NOMO-1 treated with DMSO at 0.1 percent for 48 hours (cell line): ENCODE data around the gene IER5L.

Experiments used
- DNase-seq: peaks from one replicate; lab custom pipeline; 2025; ENCODE audit not compliant: unreplicated experiment; lab: John Stamatoyannopoulos, UW

IER5L gene

DNA sequence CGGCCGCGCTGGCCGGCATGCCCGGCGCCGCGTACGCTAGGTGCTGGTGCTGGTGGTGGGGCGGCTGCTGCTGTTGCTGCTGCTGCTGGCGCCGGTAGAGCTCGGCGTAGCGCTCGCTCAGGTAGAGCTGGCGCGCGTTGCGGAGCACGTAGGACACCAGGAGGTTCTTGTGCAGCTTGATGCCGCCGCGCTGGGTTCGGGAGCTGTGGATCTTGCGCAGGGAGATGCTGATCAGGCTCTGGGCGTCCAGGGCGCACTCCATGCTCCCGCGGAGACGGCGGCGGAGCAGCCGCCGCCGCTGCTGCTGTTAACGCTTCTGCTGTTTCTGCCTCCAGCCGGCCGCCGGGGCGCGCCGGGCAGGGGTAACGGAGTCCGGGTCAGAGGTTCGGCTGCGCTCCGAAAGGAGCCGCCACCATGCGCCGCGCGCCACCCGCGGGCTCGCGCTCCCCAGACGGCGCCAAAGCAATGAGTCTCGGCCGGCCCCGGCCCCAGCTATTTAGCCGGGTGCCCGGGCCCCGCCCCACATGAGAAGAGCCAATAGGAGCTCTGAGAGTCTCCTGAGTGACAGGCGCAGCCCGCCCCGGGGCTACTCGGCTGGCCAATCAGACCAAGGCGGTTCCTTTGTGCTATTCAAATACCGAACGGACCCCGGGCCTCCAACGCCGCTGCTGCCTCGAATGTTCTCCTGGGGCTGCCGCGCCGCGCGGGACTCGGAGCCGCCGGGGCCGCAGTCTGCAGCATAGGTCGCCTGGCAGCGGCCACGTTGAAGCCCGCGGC is at the start of gene IER5L:
IER5L (minus strand) TSS at position 471 of the 777 bp plus-strand sequence; CDS start at position 262, 209 bp downstream.
- peak; percentile 94 for DNase-seq

DNA sequence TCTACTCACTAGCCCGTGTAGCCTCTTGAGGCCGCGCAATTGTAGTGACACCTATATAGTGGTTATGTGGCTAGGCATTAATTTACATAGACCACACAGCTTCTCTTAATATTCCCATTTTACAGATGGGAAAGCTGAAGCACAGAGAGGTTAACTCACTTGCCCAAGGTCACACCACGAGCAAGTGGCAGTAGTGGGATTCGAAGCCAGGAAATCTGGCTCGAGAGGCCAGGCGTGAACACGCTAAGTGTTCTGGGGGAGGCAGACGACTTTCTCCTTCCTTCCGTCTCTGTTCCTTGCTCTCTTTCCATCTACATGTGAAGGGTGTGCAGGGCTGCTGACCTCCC is 49.8 kb upstream of the IER5L start:
- no peak for DNase-seq

DNA sequence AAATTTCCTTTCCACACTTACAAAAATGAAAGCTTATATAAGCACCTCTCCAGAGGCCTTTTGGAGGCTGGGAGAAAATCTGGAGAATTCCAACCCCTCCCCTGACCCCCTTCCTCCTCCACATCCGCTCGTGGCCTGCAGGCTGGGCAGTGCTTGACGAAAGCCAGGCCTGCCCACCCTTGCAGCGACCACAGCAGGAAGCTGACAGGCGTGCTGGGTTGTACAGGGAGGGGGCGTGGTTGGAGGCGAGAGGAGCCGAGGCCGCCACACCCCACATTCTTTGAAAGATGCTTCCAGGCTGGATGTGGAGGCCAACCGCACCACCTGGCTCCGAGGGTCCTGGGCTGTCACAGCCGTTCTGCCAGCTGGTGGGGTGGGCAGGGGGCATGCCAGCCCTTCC is 47.8 kb upstream of the IER5L start:
- DNase-seq, result no peak

DNA sequence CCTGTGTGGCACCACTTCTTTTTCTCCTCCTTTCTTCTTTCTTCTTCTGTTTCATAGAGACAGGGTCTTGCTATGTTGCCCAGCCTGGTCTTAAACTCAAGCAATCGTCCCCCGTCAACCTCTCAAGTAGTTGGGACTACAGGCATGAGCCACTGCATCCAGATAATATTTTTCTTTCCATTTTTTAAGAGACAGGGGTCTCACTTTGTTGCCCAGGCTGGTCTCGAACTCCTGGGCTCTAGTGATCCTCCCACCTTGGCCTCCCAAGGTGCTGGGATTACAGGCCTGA is 47.4 kb upstream of the IER5L start:
- no peak for DNase-seq

DNA sequence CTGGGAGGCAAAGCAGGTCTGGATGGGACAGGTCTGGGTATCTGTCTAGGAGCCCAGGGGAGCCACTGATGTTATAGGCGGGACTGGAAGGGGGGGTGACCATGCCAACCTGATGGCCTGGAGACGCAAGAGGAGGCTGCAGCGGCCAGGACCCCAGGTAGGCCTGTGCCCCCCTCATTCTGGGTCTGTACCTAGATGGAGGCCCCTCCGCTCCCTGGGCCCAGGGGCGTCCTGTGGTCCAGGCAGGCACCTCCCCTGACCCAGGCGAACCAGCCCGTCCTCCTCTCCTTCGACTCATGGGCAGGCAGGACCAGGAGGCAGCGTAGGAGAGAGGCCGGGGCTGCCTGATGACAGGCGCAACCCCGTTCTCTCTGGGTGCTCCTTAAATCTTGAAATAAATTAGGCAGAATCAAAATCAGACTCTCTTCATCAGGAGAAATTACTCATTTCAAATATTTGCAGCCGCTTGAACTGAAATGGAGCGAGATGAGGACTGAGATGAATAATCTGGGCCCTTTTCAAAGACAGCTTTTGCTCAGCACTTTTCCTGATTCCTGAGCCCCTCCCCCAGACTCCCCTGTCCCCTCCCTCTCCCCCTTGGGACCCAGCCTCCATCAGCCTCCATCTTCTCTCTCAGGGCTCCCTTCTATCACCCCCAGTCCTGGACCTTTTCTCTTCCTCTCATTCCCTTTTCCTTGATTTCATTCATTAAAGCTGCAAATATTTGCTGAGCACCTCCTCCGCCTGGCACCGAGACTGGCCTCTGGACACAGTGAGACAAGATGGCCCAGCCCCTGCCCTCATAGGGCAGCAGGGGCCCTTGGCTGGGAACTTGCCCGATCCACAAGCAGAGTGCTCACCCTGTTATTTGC is 46.8 kb upstream of the IER5L start:
- DNase-seq, result no peak

DNA sequence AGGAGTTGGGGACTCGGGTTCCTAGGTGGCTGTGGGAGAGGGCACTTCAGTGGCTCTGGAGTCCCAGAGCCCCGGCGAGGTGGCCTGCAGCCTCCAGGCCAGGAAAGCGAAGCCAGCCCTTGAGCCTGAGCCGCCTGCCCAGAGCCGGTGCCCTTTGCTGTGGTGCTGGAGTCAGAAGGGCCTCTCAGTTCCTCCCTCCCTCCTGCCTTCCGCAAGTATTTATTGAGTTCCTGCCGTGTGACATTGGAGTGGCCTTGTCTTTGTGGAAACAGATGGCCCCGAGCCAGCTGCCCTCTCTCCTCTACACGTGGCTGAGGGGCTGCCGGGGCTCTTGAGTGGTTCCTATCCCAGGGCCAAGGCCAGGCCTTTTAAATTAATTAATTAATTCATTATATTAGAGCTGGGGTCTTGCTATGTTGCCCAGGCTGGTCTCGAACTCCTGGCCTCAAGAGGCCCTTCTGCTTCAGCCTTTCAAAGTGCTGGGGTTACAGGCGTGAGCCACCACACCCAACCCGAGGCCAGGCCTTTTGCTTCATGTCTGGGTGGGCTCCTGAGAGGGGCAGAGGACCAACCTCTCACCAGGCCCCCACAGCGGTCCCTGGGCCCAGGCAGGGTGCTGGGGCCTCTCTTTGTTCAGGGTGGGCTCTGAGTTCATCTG is 45.6 kb upstream of the IER5L start:
- no peak for DNase-seq

DNA sequence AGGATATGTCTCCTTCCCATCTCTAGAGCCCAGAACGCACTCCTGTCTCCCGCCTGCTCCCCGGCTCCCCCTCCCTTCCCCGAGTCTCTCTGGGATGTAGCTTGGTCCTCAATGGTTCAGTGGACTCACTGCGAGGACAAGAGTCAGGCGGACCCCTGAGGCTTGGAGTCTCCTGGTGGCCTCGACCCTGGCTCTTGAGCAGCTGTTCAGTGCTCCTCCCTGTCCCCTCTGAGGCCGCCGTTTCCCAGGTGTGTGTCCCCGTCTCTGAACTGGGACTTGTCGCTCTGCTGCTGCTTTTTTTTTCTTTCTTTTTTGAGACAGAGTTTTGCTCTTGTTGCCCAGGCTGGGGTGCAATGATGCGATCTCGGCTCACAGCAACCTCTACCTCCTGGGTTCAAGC is 44.8 kb upstream of the IER5L start:
- no peak for DNase-seq

DNA sequence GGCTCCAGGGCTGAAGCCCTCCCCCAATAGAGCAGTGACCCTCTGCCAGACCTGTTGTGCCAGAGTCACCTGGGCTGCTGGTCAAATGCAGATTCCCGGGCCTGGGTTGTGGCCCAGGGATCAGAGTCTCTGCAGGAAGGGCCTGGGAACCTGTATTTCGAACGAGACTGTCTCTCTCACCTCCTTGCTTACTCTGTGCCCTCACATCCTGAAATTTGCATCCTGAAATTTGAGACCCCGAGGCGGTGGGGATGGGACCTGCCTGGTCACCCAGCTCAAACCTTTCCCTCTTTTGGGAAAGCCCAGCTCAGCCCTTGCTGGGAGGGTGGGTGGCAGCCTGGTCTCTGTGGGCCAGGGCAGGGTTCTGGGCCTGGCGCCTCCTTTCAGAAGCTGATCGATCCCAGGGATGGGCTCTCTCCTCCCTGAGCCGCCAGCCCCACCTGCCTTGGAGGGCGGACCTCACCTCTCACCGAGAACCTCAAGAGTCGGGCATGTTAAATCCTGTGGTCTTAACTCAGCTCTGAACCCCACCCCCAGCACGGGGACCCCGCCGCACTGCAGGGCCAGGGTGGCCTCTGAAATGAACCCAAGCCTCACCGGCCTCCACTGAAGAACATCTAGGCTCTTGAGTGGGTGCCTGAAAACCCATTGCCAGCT is 44.0 kb upstream of the IER5L start:
- DNase-seq, result no peak

DNA sequence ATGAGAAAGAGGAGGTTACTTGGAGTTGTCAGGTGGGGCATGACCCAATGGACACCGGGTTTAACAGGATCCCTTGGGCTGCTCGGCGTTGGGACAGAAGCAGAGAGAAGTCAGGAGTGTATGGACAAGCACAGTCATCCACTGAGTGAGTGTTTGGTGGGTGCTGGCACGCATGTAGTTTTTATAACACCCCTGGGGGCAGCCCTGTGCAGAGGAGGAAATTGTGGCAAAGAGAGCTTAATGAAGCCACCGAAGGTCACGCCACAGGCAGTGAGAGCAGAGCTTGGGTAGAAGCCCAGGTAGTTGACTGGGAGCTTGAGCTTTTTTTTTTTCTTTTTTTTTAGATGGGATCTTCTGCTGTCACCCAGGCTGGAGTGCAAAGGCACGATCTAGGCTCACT is 43.2 kb upstream of the IER5L start:
- no peak for DNase-seq

DNA sequence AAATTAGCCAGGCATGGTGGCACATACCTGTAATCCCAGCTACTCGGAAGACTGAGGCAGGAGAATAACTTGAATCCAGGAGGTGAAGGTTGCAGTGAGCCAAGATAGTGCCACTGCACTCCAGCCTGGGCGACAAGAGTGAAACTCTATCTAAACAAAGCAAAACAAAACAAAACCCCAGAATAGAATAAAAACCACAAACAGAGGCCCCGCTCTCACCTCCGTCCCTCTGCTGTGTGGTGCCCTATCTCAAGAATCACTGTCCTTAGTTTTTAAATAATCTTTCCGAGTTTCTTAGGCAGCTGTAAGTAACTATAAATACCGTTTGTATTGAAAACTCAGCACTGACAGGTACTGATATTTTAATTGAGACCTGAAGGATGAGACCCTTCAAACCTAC is 42.7 kb upstream of the IER5L start:
- DNase-seq, result no peak

DNA sequence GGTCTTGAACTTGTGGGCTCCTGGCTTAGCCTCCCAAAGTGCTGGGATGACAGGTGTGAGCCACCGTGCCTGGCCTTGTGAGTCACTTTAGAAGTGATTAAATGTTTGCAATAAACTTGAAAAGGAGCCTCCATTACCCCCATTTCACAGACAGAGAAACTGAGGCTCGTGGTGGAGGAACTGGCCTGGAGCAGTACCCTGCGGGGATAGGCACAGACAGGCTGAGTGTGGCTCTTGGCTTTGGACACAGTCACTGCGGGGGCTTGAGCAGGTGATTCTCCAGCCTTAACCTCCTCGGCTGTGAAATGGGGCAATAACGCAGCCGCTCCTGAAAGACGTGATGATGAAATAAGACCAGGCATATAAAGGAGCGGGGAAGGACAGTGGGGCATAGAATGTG is 40.9 kb upstream of the IER5L start:
- no peak for DNase-seq

DNA sequence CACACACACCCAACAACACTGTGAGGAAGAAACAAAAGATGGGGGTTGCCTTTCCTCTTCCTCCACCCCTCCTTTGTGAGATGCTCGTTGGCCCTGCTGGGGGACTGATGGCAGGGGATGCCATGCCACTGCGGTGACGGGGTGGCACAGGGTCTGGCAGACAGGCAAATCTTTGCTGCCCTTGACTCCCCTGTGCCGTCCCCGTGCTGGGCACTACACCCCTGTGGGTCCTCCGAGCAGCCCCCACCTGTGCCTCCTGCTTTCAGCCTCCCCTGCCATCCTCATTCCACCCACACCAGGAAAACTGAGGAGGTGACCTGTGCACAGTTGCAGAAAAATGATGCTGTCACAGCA is 40.2 kb upstream of the IER5L start:
- DNase-seq, result no peak

DNA sequence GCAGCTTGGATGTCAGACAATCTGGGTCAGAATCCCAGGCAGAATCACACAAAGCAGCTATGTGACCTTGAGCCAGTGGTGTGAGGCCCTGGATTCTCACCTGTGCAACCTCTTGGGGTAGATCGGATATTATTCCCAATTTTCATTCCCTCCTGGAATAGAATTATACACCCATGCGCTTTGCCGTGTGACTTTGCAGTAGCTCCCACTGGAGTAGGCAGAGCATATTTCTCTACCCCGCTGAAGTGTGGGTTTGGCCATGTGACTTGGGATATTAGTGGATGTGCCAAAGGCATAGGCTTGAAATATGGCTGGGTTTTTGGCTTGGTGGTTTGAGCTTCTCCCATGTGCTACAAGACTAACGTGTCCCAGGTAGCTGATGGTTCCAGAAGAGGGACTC is 35.5 kb upstream of the IER5L start:
- DNase-seq, result no peak

DNA sequence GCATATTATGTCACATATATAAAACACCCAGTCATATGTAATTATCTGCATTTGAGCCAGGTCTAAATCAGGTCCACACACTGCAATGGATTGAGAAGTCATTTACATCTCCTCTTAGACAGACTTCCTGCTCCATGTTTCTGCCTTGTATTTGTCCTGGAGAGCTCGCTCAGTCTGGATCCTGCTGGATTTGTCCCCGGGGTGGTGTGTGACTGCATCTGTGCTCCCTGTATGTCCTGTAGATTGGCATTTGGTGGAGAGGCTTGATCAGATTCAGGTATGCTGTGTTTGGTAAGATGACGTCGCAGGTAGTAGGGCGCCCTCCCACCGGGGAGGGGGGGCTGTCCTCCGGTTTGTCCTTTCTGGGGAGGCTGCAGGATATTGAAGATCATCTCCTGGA is 33.6 kb upstream of the IER5L start:
- no peak for DNase-seq

DNA sequence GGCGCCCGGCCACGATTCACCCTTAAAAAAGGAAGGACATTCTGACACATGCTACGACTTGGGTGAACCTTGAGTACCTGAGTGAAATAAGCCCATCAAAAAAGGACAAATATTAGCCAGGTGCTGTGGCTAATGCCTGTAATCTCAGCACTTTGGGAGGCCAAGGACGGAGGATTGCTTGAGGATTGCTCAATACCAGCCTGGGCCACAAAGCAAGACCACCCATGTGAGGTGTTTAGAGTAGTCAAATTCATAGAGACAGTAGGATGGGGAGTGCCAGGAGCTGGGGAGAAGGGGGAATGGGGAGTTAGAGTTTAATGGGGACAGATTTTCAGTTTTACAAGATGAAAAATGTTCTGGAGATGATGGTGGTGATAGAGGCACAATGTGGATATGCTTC is 32.1 kb upstream of the IER5L start:
- no peak for DNase-seq

DNA sequence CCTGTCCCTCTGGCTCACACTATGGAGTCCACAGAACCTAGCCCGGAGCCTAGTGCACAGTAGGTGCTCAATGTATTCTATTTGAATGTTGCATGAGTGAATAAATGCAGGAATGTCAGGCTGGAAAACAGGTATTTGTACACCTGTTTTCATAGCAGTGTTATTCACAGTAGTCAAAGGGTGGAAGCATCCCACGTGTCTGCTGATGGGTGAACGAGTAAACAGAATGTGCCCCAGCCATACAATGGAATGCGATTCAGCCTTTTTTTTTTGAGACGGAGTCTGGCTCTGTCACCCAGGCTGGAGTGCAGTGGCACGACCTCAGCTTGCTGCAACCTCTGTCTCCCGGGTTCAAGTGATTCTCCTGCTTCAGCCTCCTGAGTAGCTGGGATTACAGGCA is 31.5 kb upstream of the IER5L start:
- DNase-seq, result no peak

DNA sequence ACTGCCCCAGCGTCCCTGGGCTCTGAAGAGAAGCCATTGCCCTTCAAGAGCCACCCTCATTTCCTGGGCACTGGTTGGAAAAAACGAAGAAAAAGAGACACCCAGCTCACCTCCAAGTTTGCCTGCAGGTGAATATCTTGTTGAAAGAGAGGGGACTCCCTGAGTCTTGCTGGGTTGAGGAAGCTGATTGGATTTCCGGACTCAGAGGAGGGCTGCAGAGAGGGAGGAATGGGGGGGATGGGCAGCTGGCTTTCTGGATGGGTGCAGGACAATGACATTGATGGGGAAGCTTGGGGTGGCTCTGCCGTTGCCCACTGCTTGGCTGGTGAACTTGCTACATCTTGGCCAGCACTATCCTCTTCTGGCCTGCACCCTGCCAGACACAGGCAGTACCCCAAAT is 31.0 kb upstream of the IER5L start:
- no peak for DNase-seq

DNA sequence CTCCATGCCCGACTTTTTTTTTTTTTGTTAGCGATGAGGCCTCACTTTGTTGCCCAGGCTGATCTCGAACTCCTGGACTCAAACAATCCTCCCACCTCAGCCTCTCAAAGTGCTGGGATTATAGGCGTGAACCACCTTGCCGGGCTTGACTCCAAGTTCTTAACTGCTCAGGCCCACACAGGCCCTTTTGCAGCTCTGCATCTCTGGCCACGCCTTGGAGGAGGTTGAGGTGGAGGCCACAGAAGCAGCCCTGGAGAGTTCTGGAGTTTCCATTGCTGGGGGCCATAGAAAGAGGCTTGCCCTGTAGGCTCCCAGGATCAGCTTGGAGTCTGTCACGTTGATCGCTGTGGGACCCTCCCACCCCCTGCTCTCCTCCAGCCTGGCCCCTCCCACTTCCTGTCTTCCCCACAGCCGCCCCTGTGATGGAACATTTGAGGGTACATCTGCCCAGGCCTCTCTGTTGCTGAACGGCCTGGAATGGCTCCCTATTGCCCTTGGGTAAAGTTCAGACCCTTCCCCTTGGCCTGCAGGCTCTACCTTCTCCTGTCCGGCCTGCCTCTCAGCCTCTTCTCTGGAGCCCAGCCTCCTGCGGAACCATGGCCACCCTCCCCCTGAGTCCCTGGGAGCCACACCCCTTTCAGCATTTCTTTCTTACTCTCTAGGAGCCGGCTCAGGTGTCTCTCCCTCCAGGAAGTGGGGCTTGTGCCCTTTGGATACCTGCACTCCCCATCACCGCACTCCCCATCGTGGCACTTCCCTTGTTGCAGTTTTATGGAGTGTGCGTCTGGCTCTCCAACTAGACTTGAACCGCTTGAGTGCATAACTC is 30.4 kb upstream of the IER5L start:
- no peak for DNase-seq

DNA sequence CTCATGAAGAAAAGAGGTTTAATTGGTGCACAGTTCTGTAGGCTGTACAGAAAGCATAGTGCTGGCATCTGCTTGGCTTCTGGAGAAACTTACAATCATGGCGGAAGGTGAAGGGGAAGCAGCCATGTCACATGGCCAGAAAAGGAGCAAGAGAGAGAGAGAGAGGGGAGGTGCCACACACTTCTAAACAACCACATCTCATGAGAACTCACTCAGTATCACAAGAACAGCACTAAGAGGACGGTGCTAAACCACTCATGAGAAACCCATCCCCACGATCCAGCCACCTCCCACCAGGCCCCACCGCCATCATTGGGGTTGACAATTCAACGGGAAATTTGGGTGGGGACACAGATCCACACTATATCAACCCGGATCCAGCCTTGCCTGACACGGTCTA is 28.8 kb upstream of the IER5L start:
- no peak for DNase-seq

DNA sequence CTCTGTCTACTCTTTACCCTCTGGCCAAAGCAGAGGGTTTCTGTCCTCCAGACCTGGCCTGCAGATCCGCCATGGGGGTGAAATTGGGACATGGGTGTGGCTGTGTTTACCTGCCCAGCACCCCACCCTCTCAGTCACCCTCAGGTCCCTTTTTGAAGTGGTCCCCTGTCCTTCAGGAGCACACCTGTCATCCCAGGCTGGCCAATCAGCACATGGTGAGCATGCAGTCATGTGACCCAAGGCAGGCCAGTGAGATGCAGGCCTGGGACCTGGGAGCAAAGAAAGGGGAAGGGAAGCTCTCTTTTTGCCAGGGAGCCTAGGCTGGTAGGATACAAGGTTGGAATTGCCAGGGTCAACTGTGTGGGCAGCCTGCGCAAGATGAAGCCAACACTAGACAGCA is 28.3 kb upstream of the IER5L start:
- DNase-seq, result no peak

DNA sequence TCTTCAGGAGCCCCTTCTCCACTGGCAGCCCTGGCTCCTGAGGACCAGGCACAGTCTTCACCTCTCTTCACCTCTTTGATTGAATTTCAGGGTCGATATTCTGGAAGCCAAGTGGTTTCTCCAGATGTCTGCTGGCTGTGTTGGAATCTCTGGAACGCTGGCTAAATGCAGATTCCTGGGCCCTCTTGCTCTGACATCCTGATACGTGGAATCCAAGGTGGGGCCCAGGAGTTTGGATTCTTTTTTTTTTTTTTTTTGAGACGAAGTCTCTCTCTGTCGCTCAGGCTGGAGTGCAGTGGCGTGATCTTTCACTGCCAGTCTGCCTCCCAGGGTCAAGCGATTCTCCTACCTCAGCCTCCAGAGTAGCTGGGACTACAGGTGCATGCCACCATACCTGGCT is 26.8 kb upstream of the IER5L start:
- DNase-seq, result no peak
